DND-41 (cell line): ENCODE data around the gene RAPSN.

Source experiments
- EZH2 ChIP-seq: IDR thresholded peaks from 3 replicates; pipeline ENCODE4 v1.6.1; 2012; ENCODE audit warnings: borderline replicate concordance, low read depth, mild to moderate bottlenecking, moderate library complexity, low read length, inconsistent platforms; ENCODE audit not compliant: severe bottlenecking
- TF ChIP-seq, protein P1 (sequence below): IDR thresholded peaks from 2 replicates; pipeline ENCODE4 v1.5.1; 2012; ENCODE audit warnings: borderline replicate concordance, low read length, moderate library complexity, mild to moderate bottlenecking; ENCODE audit not compliant: poor library complexity, severe bottlenecking; ENCODE audit errors: extremely low read depth

DNA sequence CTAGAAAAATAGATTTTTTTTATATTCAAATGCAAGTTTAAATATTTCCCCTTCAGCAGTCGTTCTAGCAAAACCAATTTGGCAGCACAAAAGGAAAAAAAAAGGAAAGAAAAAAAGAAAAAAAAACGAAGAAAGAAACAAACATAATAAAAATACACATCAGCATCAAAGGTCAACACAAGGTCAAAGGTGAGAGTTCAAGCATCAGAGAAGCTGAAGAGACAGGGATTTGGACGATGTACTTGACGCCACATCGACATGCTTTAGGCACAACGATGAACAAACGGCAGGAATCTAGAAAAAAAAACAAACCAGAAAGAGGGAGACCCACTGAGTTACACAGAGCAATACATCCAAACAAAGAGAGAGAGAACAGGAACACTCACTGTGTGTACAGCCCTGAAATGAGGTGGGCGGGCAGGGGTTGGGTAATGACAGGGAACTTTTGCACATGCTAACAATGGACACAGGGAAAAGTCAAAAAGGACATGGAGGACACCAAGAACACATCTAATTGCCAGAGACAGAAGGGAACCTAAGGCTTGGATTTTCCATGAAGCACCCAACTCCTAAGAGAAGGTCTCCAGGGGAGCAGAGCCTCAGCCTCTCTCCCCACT lies 19.8 kb upstream of the RAPSN start:
- TF ChIP-seq, protein P1, sequence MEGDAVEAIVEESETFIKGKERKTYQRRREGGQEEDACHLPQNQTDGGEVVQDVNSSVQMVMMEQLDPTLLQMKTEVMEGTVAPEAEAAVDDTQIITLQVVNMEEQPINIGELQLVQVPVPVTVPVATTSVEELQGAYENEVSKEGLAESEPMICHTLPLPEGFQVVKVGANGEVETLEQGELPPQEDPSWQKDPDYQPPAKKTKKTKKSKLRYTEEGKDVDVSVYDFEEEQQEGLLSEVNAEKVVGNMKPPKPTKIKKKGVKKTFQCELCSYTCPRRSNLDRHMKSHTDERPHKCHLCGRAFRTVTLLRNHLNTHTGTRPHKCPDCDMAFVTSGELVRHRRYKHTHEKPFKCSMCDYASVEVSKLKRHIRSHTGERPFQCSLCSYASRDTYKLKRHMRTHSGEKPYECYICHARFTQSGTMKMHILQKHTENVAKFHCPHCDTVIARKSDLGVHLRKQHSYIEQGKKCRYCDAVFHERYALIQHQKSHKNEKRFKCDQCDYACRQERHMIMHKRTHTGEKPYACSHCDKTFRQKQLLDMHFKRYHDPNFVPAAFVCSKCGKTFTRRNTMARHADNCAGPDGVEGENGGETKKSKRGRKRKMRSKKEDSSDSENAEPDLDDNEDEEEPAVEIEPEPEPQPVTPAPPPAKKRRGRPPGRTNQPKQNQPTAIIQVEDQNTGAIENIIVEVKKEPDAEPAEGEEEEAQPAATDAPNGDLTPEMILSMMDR = no peak
- TF ChIP-seq EZH2 = no peak
